Gastroesophageal sphincter (tissue), 3 donors: ENCODE measurements around the gene SMPD3.

ENCODE experiments used
- CTCF ChIP-seq, 4 experiments: fragments of 200-600 bp in 2 of 4; fragments of 450-650 bp in 2 of 4; sonication (generic) in 1 of 4; IDR thresholded peaks; one replicate each; pipeline ENCODE4 v1.5.1; 2017 to 2019; ENCODE audit warnings: antibody characterized with exemption in 4 of 4, mild to moderate bottlenecking in 2 of 4, moderate library complexity in 2 of 4
- EP300 ChIP-seq: sonication (generic); formaldehyde crosslinking; IDR thresholded peaks from one replicate; pipeline ENCODE4 v1.6.1; 2017; ENCODE audit warnings: antibody characterized with exemption, mild to moderate bottlenecking
- POLR2A ChIP-seq, 2 donors: fragments of 450-650 bp; IDR thresholded peaks; one replicate each; pipeline ENCODE4 v1.6.1; 2017; ENCODE audit warnings: antibody characterized with exemption in 2 of 2, mild to moderate bottlenecking in 2 of 2, moderate library complexity in 1 of 2

- TF ChIP-seq POLR2A (IDR thresholded peaks at IDR 0.05) (no peak), CTCF (IDR thresholded peaks at IDR 0.05) (no peak), EP300 (no peak)
Observed at GRCh38 chr16:68492151-68492542, 43.8 kb upstream of the SMPD3 start.
